HG03139 (cell line): ENCODE data around the gene ACO2.
A peak's percentile ranks its signal among the peaks of the same experiment; 100 is the strongest.
"Not testable (repeated sequence)": the region's sequence is repeated elsewhere in the genome, so short reads cannot be mapped to it uniquely, and the experiment has no call there.

Experiments
- ATAC-seq: cut with Tn5 transposase; IDR thresholded peaks from one replicate; pipeline ENCODE4 v1.9.1; 2021; ENCODE audit not compliant: unreplicated experiment

The ACO2 gene

GRCh38 chr22:41447435-41448188 is 21.3 kb upstream of the ACO2 start:
- no peak for ATAC-seq

GRCh38 chr22:41448189-41448808 is 20.6 kb upstream of the ACO2 start:
- ATAC-seq = peak; percentile 44

- no peak for ATAC-seq
Observed at GRCh38 chr22:41458161-41458728, 10.7 kb upstream of the ACO2 start.

DNA sequence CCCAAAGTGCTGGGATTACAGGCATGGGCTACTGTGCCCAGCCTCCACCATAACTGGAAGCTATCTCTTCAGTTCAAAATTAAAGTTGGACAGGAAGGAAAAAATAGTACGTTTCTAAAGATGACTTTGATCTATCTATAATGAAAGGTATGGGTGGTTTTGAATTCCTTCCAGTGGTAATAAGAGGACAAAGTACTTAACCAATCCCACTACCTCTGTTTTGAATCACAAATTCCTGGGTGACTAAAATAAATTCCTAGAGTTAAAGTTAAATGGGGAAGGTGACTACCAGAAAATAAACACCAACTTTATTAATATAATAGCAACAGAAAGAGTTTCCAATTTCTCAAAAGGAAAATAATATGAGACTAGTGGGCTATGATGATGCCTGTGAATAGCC is 9.5 kb upstream of the ACO2 start:
- ATAC-seq = no peak

- ATAC-seq = not testable (repeated sequence)
Observed at GRCh38 chr22:41460071-41460470, 8.8 kb upstream of the ACO2 start.

DNA sequence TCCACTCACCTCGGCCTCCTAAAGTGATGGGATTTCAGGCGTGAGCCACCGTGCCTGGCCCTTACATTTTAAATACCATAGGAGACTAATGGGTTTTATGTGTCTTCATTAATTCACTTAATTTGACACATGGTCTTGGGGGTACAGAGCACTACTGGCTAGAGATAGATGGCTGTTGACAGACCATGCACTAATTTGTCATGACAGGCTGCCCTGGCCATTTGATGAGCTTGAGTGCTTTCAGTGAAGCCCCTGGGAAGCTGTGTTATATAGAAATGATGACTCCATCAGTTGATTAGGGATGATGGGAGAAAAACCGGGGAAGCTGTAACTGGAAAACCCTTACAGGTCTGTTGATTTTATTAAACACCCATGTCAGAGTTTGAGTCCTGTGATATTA is 7.0 kb upstream of the ACO2 start:
- no peak for ATAC-seq

GRCh38 chr22:41469218-41469851 is 418 bp downstream of the ACO2 start:
- no peak for ATAC-seq

DNA sequence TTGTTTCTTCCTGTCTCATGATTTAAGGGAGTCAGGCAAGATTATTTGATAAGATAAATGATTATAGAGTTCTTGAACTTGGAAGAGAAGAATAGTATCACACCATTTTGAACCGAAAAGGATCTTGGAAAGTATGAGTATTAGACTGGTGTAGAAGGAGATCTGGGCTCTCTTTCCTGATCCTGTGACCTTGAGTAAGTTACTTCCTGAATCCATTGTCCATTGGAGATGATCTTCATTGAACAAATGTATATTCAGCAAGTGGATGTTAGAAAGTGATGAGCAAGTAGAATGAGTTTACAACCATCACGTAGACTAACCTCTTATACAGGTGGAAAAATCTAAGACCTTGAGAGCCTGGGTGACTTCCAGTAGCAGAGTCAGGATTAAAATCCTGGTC is 2.0 kb downstream of the ACO2 start:
- ATAC-seq = no peak

GRCh38 chr22:41471568-41471967 is 2.7 kb downstream of the ACO2 start:
- no peak for ATAC-seq

DNA sequence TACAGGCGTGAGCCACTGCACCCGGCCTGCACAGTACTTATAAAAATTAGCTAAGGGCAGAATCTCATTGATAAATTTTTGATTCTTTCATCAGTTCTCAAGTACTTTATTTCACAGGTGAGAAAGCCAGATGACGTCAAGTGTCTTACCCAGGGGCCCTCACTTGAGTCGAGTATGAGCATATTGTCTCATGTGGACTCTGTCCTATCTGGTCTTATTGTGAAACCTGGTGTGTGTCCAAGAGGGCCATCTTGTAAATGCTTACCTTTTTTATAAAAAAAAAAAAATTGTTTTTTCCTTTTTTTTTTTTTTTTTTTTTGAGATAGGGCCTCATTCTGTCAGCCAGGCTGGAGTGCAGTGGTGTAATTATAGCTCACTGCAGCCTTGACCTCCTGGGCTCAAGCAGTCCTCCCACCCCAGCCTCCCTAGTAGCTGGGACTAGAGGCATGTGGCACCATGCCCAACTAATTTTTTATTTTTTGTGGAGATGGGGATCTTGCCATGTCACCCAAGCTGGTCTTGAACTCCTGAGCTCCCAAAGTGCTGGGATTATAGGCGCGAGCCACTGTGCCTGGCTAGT is 6.0 kb downstream of the ACO2 start:
- no peak for ATAC-seq

- no peak for ATAC-seq
Observed at GRCh38 chr22:41478473-41478872, 9.6 kb downstream of the ACO2 start.

- no peak for ATAC-seq
Observed at GRCh38 chr22:41478891-41479521, 10.1 kb downstream of the ACO2 start.

DNA sequence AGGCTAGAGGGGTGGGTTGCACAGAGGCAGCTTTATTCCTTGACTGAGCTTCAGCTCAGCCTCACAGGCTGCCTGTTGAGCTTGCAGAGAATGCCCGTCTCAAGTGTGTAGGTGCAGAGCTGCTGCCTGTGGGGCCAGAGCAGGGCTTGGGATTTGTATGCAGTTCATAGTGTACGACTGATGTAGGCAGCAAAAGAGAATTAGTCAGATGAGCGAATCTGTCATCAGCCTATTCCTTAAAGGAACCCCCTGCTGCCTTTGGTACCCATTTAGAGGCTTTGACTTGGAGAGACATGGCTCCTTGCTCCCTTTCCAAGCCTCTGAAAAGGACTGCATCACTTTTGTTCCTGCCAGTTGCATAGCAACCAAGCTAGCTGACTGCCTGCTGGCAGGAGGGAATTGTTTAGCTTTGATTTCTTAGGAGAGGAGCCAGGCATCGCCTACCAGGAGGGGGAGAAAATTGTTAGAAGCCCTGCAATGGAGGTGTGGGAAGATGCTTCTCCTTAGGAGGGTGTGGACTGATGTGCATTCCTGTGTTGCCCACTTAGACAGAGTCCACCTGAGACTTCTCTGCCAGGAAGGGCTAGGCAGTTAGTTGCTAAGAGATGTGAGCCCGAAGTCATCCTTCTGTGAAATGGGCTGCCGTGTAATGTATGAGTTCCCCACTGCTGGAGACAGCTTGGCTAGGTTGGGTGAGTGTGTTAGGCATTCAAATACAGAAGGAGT is 10.9 kb downstream of the ACO2 start:
- no peak for ATAC-seq

- ATAC-seq = no peak
Observed at GRCh38 chr22:41480397-41480735, 11.4 kb downstream of the ACO2 start.

DNA sequence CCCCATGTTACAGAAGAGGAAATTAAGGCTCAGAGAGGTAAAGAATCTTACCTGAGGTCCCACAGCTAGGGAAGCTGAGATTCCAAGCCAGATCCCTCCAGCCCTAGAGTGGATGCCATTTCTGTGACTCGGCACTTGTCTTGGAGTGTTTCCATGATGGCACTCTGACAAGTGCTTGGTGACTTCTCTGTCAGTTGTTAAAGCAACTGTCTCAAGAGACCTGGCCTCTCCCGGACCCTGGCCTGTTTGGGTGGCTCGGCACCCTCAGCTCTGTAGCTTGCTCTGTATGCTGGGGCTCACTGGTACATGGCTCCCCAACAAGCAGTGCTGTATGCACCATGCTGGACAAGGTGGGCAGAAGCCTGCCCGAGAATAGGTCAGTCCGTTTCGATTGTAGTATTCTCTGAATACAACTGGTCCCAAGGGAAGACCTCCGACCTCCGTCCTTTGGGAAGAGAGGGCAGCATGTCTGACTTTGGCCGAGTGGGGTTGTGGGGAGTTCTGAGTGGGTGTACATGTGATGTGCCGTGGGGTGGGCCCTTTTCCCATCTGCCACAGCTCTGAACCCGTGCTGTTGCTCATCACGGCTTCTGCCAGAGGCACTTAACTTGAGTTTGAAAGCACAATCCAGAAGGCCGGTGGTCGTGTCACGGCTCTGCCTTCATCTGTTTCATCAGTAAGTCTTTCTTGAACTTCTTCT is 12.4 kb downstream of the ACO2 start:
- ATAC-seq = no peak

DNA sequence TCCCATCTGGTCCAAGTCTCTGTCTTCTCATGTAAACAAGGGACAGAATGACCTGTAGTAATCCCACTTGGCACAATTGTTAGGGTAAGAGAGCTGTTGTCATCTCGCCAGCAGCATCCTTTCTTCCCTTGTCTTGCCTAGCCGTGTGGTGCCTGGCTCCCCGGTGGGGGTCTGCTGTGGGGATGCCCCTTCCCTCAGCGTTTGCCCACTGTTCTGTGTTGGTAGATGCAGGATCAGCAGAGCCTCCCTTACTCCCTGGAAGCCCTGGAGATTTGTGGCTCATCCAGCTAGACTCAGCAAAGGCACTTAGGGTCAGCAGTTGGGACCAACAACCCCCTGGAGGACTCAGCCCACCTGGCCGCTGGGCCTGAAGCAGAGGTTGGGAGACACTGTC is 13.0 kb downstream of the ACO2 start:
- no peak for ATAC-seq

GRCh38 chr22:41482319-41482935 is 13.5 kb downstream of the ACO2 start:
- no peak for ATAC-seq

- ATAC-seq = no peak
Observed at GRCh38 chr22:41485033-41485432, 16.1 kb downstream of the ACO2 start.

GRCh38 chr22:41487037-41487935 is 18.4 kb downstream of the ACO2 start:
- ATAC-seq = no peak
